Stimulated activated CD4-positive, alpha-beta T cell treated with anti-CD3 and anti-CD28 coated beads, TNF-alpha, amount 100 ng/mL, for 48 hours (primary cell): ENCODE data around the gene PRXL2B.

Experiments used
- DNase-seq, 3 donors: peaks; one replicate each; pipeline ENCODE4 v3.0.0-alpha.2; 2020; ENCODE audit warnings: low read depth in 3 of 3

The PRXL2B gene

GRCh38 chr1:2635361-2636010, 48.9 kb downstream of the PRXL2B start:
- no peak for DNase-seq

- DNase-seq: no peak
Observed at GRCh38 chr1:2636733-2637132, 50.2 kb downstream of the PRXL2B start.

GRCh38 chr1:2637442-2638145, 51.0 kb downstream of the PRXL2B start:
- no peak for DNase-seq

- no peak for DNase-seq
Observed at GRCh38 chr1:2638466-2639115, 52.0 kb downstream of the PRXL2B start.

- DNase-seq: no peak
Observed at GRCh38 chr1:2639203-2639602, 52.6 kb downstream of the PRXL2B start.

GRCh38 chr1:2639607-2640521, 53.3 kb downstream of the PRXL2B start:
- no peak for DNase-seq

- DNase-seq: no peak
Observed at GRCh38 chr1:2640626-2641025, 54.0 kb downstream of the PRXL2B start.
